GM13977 (cell line): ENCODE measurements around the gene RPS8.
"Not testable (repeated sequence)": the region's sequence is repeated elsewhere in the genome, so short reads cannot be mapped to it uniquely, and the experiment has no call there.

Experiments used
- DNase-seq: peaks from one replicate; pipeline ENCODE4 v3.0.0; 2012; ENCODE audit warnings: low spot score
- CTCF ChIP-seq: IDR thresholded peaks from 2 replicates; pipeline ENCODE4 v1.5.1; 2012; ENCODE audit warnings: mild to moderate bottlenecking, control low read depth; ENCODE audit not compliant: insufficient read depth; ENCODE audit errors: extremely low read depth, missing control alignments
- in situ Hi-C: fragments of 300-500 bp; cut with MboI; formaldehyde crosslinking; loops from one replicate; pipeline ENCODE4 v1.12.0; 2022; ENCODE audit warnings: low sequenced_read_pairs, low pct_unique_long_range_greater_than_20kb, mixed read lengths, inconsistent platforms; ENCODE audit not compliant: unreplicated experiment

The RPS8 gene

DNA sequence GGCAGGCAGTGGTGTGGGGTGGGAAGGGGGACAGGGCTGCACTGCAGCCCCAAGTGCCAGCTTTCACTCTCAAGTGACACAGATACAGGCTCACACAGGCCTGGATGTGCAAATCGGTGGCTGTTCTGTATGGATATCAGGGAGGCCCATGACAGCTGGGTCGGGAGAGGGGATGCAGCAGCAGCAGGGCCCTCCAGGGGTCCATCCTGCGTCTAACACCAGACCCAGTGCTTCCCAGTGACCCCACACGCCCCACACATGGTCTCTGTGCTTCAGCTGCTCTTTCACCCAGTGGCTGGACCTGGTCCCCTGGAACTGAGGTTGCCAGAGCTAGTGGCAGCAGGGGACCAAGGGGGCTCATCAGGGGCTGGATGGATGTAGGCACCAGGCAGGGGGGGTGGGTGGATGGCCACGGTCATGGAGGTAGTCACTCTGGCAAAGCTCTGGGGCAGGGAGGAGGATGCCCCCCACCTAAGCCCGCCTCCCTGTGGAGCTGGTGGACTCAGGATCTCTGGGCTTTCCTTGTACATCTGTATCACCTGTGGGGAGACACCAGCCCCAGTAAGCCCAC is 46.9 kb downstream of the RPS8 start:
- no peak for DNase-seq
- no peak for TF ChIP-seq CTCF
- in situ Hi-C loops, result no loop called here

GRCh38 chr1:44822981-44823451 is 47.7 kb downstream of the RPS8 start:
- TF ChIP-seq CTCF, result no peak
- in situ Hi-C loops, result no loop called here
- DNase-seq, result no peak

GRCh38 chr1:44824392-44824791 is 49.1 kb downstream of the RPS8 start:
- DNase-seq, in situ Hi-C loops: not testable (repeated sequence)

GRCh38 chr1:44826375-44827196 is 51.2 kb downstream of the RPS8 start:
- TF ChIP-seq CTCF, result no peak
- in situ Hi-C loops, result loop anchor here (25.0 kb wide), 1 partner anchor 486 kb away; no protein-coding TSS in a partner anchor
- no peak for DNase-seq

- in situ Hi-C loops, result loop anchor here (25.0 kb wide), 1 partner anchor 485 kb away; no protein-coding TSS in a partner anchor
- DNase-seq, result no peak
- no peak for TF ChIP-seq CTCF
Measured at GRCh38 chr1:44827197-44828002, 52.1 kb downstream of the RPS8 start.

- TF ChIP-seq CTCF, result no peak
- in situ Hi-C loops, result loop anchor here (25.0 kb wide), 1 partner anchor 484 kb away; no protein-coding TSS in a partner anchor
- no peak for DNase-seq
Measured at GRCh38 chr1:44828003-44828651, 52.8 kb downstream of the RPS8 start.
